ENCODE results near the gene AIG1.

GRCh38 chr6:143087856-143088255 lies 27.2 kb downstream of the AIG1 start:
- no peak for TF ChIP-seq EZH2phosphoT487 (IDR thresholded peaks at IDR 0.05; ENCODE audit: insufficient read depth, low read depth)
- TF ChIP-seq EZH2 (IDR thresholded peaks at IDR 0.05; ENCODE audit: insufficient read depth, poor library complexity, severe bottlenecking): no peak

Measured in GM23248 (cell line).